Measurements from ENCODE around the gene CCDC74B.
"Not testable (repeated sequence)": the region's sequence is repeated elsewhere in the genome, so short reads cannot be mapped to it uniquely, and the experiment has no call there.

The CCDC74B gene

DNA sequence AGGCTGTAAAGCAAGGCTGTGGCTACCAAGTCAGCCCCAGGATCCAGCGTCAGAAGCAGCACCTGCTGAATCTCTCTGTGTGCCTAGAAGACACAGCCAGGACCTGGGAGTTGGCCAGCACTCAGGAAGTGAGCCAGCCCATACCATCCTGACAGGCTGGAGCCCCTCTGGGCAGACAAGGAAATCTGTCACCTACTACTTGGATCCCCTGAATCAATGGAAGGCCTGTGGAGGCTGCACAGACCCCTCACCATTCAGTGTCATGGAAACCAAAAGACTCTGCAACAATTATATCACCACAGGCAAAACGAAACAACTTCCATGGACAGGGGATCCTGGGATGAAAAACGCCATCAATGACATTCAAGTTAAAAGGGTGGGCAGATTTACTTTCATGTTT is 21.7 kb upstream of the CCDC74B start:
- DNase-seq (ENCODE audit: low read depth in 2 of 2): not testable (repeated sequence)

DNA sequence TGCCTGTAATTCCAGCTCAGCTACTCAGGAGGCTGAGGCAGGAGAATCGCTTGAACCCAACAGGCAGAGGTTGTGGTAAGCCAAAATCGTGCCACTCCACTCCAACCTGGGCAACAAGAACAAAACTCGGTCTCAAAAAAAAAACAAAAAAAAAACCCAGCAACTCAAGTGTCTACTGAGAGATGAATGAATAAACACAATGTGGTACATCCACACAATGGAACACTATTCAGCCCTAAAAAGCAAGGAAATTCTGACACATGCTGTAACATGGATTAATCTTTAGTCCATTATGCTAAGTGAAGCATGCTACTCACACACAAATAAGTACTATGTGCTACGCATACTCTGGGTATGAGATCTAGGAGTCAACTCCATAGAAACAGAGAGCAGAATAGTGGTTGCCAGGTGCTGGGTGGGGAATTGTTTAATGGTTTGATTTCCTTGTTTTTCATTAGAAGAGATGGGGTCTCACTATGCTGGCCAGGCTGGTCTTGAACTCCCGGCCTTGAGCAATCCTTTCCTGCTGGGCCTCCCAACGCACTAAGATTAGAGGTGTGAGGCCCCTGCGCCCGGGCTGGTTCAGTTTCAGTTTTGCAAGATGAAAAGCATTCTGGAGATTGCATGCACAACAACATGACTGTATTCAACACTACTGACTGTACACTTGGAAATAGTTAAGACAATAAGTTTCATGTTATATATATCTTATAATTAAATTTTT is 20.5 kb upstream of the CCDC74B start:
- no peak for DNase-seq (ENCODE audit: low read depth in 2 of 2)

DNA sequence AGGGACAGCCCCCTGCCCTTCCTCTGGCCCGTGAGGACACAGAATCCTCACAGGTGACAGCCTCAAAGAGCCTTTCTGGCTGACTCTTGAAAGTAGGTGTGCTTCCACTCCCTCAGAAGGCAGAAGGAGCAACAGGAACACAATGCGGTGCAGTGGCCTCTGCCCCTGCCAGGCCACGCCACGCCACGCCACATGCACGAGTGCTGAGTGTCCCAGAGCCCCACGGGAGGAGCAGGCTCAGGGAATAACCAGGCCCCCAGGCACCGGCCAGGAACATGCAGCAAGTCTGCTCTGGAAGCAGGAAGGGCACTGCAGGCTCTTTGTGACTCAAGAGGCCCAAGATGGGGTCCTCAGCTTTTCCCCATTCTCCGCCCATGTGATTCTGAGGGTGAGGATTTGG is 18.1 kb upstream of the CCDC74B start:
- no peak for DNase-seq (ENCODE audit: low read depth in 2 of 2)

DNA sequence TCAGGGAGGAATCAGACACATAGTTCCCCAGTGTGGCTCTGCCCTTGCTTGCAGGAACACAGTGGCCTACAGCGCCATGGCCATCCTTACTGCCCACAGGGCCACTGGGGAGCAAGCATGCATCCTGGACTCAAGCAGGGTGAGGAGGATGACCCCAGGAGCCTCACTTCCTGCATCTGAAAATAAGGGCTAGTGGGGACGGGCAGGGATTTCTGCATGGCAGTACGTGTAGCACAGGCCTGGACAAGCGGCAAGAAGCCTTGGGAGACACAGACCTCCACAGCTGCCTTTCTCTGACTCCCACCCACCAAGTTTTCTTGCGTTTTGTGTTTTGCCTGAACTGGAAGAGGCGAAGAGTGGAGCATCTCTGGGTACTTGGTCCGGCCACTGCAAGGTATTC is 17.6 kb upstream of the CCDC74B start:
- not testable (repeated sequence) for DNase-seq (ENCODE audit: low read depth in 2 of 2)

DNA sequence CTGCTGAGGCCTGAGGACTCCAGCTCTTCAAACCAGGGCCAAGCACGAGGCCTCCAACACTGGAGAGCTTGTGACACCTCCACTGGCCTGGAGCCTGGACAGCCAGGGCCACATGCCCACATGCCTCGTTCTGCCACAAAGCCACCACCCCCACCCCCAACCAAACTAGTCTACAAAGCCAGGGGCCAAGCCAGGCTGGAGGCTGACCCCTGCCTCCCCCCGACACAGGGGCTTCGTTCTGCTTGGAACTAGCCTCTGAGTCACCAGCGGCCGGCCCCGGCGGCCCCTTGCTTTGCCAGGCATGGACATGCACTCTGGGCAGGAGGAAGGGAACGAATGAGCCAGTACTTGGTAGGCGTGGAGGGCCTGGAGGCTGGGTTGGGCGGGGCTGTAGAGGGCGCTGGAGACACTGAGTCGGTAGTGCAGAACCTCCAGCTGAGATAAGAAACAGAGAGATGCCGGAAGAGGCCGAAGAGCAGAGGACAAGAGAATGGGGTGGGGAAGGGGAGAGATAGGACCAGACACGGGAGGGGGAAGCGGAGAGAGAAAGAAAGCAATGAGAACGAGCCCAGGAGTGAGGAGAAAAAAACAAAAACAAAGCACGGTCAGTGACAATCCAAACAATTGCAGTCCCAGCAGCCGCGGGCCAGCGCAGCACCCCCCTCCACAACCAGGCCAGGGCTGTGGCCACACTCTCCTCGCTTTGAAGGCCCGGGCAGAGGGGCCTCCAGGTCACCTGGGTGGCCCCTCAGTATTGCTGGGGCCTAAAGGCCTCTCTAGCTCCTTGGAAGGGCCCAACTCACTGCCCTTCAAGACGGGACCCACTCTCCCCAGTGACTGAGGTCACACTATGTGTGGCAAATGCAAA is 16.2 kb upstream of the CCDC74B start:
- not testable (repeated sequence) for DNase-seq (ENCODE audit: low read depth in 2 of 2)

DNA sequence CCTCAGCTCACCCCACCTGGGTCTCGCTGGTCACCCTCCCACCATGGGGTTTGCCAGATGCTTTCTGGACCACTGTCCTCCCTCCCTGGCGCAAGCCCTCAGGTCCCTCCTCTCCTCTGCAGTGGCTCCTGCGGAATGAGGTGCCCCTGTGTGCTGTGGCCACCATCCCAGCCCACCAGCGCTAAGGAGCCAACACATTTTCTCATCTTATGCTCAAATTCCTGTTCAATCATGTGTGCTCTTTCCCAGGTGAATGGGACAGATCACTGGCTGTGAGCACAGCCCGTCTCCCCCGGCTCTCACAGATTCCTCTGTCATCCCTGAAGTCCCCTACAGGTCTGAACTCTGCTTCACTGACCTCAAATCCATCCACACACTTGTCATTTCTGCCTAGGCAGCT is 15.2 kb upstream of the CCDC74B start:
- no peak for DNase-seq (ENCODE audit: low read depth in 2 of 2)

DNA sequence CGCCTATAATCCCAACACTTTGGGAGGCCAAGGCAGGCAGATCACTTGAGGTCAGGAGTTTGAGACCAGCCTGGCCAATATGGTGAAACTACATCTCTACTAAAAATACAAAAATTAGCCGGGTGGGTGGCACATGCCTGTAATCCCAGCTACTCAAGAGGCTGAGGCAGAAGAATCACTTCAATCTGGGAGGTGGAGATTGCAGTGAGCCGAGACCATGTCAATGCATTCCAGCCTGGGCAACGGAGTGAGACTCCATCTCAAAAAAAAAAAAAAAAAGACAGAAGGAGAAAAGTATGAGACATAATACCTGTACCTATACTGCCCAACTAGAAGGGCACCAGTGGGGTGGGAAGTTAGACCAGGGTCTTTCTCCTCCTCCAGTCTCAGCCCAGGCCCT is 14.5 kb upstream of the CCDC74B start:
- DNase-seq (ENCODE audit: low read depth in 2 of 2): not testable (repeated sequence)

DNA sequence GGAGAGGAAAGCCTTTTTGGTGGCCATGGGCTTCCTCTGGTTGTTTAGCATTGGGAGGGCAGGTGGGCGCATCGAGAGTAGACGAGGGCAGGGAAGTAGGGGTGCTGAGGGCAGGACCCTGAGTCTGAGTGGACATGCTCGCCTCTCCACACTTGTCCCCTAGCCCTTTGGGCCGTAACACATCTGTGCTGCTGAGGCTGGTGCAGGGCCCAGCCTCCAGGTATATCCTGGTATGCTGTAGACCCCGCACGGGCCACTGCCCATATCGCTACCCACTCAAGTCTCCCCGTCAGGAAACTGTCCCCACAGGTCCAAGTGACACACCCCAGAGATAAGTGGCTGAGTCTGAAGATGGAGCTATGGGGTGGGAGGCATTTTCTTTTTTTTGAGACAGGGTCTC is 13.7 kb upstream of the CCDC74B start:
- DNase-seq (ENCODE audit: low read depth in 2 of 2): no peak

DNA sequence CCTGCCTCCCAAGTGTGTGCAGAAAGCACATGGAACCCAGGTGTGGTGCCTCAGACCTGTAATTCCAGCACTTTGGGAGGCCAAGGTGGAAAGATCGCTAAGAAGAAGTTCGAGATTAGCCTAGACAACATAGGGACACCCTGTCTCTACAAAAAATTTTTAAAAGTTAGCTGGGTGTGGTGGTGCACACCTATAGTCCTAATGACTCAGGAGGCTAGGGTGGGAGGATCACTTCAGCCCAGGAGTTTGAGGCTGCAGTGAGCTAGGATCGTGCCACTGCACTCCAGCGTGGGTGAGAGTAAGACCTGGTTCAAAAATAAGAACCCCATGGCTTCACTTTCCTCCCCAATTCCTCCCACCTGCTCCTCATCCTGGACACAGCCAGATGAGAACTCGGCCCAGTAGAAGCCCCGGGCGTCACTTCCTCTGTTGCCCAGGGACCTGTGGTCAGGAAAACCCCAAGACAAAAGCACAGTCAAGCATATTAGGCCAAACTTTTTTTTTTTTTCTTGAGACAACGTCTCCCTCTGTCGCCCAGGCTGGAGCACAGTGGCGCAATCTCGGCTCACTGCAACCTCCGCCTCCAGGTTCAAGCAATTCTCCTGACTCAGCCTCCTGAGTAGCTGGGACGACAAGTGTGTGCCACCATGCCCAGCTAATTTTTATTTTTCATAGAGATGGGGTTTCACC is 13.1 kb upstream of the CCDC74B start:
- not testable (repeated sequence) for DNase-seq (ENCODE audit: low read depth in 2 of 2)

DNA sequence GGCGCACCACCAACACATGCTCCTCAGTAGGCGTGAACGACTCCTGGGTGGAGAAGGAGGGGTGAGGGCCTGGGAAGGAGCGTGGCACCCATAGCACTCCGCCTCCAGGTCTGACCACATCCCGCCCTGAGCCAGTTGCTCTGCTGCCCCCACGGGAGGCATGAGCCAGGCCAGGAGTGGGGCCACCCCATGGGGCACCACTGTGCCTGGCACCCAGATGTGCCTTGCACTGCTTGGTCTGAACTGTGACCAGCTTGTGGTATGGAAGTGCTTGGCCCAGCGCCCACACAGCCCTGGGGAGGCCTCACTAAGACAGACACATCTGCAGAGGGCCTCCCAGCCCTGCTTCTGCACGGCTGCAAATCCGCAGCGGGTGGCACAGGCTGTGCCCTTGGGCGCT is 12.4 kb upstream of the CCDC74B start:
- DNase-seq (ENCODE audit: low read depth in 2 of 2): not testable (repeated sequence)

DNA sequence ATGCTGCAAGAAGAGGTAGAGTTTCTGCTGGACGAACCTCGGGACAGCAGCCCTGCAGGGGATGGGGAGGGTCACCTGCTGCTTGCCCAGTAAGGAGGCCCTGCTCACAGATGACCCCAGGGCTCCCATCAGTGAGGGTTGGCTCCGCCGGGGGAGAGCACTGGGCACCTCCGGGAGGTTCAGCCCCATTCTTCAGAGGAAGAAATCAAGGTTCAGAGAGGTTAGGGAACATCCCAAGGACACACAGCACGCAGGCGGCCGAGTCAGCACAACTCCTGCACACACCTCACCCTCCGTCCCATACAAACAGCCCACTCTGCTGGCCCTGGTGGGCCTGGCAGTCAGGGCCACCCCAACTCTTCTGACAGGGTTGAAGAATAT is 11.7 kb upstream of the CCDC74B start:
- DNase-seq (ENCODE audit: low read depth in 2 of 2): no peak

DNA sequence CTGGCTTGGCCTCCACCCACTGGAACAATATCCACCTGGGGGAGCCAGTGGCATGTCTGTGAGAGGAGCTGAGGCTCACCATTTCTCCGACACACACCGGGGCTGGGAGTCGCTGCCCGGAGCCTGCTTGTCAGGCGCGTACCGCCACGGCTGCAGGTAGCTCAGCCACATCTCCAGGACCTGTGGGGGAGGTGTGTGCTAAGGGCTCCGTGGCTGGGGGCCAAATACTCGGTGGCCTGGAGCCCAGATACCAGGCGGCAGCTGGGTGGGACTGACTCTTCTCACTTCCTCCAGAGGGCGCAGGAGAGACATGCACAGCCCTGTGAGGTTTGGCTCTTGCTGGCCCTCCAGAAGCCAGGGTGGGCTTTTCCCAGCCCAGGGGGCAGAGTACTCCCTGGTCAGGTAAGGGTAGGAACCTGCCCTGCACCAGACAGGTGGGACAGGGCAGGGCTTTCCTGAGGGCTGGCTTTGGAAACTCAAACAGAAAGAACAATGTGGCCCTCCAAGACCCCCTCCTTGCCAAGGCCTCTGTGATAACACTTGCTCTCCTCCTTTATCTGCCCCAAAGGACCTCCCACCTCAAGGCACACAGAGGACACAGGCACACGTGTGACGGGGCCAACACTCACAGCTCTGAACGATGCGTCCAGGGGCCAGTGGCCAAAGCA is 11.2 kb upstream of the CCDC74B start:
- DNase-seq (ENCODE audit: low read depth in 2 of 2): not testable (repeated sequence)

DNA sequence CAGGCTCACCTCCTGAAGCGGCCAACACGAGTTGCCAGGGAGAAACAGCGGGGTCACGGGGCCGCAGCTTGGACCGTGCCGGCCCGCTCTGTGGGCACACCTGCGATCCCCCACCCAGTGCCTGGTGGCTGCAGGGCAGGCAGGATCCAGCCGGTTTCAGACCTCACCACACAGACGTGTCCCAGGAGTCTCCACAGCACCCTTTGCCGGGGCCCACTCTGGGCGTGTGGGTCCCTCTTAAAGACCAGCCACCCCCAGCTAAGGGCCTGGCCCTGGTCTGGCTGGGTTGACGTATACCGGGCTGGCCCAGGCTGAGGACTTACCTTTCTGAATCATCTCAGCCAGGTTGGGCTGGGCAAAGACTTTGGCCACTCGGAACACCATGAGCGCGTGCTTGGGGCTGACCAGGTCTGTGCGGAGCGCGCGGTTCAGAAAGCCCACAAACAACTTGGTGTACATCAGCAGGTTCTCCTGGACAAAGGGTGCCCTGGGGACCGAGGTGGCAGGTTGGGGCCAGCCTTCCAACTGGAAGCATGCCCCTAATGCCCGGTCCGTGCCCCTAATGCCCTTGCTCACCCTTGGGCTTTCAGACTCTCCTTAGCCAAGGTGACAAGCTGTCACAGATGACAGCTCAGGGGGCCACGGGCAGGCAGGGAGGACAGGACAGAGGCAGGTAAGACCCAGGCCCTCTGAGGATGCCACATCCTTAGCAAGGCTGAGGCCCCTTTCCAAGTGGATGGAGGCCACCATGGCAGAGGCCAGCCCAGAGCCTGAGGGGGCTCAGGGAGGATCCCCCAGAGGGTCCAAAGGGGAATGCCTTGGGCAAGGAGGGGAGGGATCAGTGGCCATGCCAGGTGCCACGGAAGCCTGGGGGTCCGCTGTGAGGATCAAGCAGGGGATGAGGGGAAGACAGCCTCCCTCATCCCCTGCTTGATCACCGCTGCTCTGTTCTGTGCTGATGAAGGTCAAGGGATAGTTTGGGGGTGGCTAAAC is 10.2 kb upstream of the CCDC74B start:
- no peak for DNase-seq (ENCODE audit: low read depth in 2 of 2)

DNA sequence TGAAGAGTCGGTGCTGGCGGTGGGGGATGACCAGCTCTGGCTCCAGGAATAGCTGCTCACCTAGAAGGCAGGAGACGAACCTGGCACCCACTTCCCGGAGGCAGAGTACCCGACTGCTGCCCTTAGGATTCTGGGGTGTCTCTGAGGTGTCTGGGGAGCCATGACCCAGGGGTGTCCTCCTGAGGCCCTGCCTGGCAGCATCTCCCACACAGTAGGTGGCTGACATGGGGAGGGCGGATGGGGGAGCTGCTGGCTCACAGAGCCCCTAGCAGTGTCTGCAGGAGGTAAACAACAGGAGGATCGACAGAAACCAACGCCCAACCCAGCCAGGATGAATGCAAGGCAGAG is 9.5 kb upstream of the CCDC74B start:
- not testable (repeated sequence) for DNase-seq (ENCODE audit: low read depth in 2 of 2)

DNA sequence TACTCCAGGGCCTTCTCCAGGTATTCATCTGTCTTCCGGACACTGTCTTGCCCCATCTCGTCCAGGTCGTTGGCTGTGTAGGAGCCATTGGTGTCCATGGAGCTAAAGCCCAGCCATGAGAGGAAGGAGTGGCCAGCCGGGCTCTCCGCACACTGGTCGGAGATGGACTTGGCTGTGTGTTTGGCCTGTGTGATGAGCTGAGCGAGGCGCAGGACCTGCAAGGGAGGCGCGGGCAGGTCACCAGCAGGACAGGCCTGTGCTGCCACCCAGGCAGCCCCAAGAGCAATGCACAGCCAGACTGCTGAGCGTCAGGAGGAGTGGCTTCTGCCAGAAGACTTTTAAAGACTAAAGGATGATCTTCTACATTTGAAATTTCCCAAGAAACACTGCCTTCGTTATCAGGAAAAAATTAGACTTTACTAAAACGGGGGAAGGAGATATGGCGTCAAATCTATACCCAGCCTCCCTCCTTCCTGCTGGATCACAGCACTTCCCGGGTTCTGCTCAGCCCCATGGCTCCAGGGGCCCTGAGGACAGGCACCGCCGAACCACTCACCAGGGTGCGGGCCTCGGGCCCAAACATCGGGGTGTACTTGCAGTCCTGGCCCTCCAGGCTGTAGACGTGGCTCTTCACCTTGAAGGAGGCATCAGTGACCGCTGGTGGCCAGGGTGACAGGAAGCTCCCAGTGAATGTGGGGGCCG is 9.0 kb upstream of the CCDC74B start:
- not testable (repeated sequence) for DNase-seq (ENCODE audit: low read depth in 2 of 2)

DNA sequence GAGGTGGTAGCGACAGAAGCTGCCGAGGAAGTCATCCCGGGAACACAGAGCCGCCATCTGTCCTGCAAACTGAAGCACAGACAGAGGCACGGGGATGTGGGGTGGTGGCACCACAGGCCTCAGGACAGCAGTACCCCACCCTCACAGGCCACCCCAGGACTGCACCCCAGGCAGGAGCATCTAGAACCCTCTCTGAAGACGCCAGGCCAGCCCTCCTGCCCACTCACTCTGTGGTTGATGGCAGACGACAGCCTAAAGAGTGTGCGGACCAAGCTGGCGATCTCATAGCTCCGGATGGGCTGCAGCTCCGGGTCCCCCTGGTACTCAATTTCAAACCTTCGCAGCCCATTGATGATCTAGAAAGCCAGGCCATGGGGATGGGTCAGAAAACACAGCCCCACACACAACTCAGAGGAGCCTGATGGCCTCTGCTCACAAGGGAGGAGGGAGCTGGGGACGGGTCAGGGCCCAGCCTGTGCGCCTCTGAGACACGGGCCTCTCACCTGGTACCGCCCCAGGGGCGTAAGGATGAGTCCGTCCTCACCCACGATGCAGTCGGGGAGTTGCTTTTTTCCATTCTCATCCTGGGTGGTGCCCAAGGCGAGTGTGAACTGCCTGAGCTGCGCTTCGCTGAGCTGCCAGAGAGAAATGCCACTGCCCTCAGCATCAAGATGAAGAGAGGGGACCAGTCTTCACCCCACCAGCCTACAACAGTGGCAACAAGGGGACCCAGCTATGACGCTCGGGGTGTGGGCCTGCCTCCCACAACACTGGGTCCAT is 8.1 kb upstream of the CCDC74B start:
- no peak for DNase-seq (ENCODE audit: low read depth in 2 of 2)

DNA sequence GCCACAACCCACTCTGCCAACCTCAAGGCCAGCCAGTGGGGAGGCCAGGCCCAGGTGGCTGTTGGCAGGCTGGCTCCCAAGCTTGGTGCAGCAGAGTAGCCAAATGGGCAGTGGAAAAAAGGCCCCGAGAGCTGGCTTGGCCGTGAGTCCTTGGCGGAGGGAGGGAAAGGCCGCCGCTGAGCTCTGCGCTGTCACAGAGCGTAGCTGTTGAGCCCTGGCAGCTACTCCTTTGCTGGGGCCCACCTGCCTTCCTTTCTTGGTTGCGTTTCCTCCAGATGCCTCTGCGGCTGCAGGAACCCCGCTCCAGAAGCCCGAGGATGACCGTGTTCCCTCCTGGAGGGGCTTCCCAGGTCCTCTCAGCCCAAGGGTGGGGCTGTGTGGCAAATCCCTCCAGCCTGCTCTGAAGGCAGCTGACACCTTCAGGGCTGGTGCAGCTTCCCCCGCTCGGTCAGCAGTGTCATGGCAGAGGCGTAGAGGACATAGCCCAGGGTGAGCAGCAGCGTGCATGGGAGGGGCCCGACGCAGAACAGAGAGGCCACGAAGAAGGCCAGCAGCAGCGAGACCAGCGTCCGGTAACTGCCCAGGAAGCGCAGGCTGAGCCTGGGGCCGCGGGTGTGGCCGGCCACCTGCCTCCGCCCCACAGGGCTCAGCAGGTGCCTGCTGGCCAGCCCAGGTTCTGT is 7.4 kb upstream of the CCDC74B start:
- not testable (repeated sequence) for DNase-seq (ENCODE audit: low read depth in 2 of 2)

DNA sequence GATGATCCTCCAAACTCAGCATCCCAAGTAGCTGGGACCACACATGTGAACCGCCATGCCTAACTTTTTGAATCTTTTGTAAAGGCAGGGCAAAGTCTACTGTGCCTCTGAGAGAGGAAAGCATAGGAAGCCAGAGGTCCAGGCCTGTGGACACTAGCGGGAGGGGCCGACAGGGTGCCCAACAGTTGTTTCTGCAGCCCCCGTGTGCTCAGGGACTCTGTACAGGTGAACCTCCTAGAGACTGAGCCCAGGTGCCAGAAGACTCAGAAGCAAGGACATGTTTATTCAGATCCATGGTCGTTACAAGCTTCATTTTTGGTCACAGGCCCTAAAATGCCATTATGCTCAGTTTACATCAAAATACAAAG is 6.2 kb upstream of the CCDC74B start:
- DNase-seq (ENCODE audit: low read depth in 2 of 2): not testable (repeated sequence)
